Right hindlimb (tissue), 1 donor: Measurements from ENCODE around the gene NFKB2.

Experiments used
- DNase-seq: peaks from one replicate; pipeline ENCODE4 v3.0.0-alpha.2; 2018

NFKB2 gene

DNA sequence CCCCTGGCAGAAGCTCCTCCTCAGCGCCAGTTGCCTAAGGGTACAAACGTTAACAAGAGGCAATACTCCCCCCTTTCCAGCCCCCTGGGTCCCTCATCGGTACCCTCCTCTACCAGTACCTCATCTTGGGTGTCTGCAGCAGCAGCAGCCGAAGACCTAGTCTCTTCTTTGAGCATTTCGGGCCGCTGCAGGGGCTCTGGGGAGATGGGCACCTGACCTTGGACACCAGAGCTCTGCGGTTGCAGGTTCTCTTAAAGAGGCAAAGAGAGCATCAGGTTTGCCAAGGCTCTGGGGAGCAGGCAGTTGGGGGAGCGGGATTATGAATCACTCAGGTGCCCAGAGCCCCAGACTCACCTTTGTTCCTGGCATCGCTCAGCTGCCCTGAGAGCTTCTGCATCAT, 28.6 kb downstream of the NFKB2 start:
- no peak for DNase-seq

GRCh38 chr10:102424916-102425315, 29.4 kb downstream of the NFKB2 start:
- DNase-seq, result no peak

GRCh38 chr10:102425444-102425843, 29.9 kb downstream of the NFKB2 start:
- no peak for DNase-seq

DNA sequence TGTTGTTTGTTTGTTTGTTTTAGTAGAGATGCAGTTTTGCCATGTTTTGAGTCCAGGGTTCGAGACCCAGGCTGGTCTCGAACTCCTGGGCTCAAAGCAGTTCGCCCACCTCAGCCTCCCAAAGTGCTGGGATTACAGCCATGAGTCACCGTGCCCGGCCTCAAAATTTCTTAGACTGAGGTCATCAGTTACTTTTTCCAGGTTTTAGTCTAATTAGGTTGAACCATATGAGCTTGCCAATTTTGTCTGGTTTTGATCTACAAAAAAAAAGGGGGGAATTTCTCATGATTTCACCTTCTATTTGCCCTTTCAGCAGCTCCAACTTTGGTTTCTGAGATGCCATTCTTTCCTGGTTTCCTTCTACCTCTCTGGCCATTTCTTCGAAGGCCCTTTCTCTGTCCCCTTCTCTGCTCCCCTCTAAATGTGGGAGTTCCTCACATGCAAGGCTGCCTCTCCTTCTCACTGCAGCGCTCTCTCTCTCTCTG, 31.3 kb downstream of the NFKB2 start:
- no peak for DNase-seq

DNA sequence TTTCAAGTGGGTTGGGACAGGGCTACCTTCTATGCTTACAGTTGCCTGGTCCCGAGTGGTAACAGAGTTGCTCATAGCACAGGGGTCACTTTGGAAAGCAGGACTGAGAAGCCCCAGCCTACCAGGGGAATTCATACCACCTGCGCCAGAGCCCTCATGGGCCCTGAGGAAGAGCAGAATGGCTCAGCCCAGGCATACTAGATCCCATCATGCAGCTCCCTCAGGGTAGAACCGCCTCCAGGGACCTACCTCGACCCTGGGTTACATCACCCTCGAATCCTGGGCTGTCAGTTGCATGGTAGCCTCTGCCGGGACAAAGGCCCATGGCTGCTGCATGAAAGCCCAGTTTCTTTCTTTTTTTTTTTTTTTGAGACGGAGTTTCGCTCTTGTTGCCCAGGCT, 34.0 kb downstream of the NFKB2 start:
- DNase-seq, result no peak

DNA sequence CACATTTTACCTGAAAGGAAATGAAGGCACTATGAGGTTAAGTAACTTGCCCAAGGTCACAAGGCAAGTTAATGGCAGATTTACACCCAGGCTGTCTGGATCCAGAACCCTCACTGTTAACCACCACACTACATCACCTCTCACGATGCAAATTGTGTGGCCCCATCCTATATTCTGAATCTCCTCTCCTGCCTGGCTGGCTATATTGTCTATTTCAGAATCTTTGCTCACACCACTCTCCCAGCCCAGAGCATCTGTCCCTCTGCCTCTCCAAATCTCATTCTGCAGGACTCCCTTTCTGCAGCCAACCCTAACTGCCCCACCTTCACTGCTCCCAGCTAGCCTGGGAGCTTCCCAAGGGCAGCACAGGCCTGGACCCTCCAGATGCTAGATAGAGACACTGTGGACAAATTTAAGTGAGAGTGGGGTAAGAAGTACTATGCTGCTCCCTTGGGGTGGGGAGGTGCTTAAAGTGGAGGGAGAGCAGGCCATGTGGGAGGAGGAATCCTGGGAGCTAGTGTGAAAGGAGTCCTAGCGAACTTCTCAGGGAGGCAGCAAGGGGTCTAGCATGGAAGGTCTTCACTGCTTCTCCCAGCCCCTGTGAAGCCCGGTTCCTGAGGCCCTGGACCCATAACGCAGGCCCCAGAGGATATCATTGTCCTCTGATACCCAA, 36.1 kb downstream of the NFKB2 start:
- DNase-seq, result no peak

DNA sequence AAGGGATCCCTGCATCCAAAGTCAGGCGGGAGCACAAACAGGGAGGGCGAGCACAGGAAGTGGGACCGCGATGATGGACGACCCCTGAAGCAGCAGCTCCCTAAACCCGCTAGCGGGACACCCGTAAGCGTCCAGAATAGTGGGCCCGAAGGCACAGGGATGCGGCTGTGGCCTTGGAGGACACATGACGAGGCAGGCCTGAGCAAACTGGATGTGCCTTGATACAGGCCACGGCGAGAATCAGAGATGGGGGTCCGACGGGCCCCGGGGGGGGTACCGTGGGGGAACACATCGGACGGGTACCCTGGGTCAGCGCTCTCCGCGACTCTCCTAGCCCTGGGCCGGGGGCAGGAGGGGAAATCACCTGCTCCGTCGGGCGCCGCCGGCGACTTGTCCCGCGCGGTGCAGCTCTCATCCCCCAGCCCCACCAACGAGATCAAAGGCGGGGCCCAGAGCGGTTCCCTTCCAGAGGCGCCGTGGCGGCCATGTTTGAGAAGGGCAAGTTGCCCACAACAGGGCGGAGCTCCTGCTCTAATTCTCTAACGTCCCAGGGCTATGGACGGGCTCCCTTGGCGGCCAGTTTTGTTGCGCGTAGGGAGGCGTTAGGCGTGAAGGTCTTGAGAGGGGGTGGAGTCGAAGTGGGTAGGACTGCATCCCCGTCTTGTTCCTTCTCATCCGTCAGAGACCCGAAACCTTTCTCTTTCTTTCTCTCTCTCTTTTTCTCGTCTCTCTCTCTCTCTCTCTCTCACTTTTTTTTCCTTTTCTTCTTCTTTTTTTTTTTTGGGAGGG, 36.9 kb downstream of the NFKB2 start, which contains the start of gene CUEDC2:
TSS of gene CUEDC2 (minus strand) at position 413 of the 789 bp plus-strand sequence. CDS start 7,386 bp downstream, outside the sequence.
- peak; percentile 98 for DNase-seq

DNA sequence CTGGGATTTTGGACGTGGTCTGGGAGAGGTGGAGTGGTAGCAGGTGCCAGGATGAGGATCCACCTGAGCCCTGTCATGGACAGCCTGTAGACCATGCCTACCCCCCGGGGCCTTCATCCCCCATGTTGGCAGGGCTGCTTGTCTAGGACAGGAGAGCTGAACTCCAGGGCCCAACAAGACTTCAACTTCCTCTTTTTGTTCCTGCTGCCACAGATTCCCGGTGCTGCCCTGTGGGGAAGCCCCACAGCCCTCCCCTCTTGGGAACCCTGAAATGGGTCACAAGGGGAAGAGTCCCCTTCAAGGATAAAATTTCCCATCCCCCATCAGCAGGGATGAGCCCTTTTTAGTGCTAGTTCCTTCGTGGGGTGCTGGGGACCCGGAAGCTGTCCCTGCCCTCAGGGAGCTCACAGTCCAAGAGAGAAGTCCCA, 38.1 kb downstream of the NFKB2 start:
- no peak for DNase-seq

DNA sequence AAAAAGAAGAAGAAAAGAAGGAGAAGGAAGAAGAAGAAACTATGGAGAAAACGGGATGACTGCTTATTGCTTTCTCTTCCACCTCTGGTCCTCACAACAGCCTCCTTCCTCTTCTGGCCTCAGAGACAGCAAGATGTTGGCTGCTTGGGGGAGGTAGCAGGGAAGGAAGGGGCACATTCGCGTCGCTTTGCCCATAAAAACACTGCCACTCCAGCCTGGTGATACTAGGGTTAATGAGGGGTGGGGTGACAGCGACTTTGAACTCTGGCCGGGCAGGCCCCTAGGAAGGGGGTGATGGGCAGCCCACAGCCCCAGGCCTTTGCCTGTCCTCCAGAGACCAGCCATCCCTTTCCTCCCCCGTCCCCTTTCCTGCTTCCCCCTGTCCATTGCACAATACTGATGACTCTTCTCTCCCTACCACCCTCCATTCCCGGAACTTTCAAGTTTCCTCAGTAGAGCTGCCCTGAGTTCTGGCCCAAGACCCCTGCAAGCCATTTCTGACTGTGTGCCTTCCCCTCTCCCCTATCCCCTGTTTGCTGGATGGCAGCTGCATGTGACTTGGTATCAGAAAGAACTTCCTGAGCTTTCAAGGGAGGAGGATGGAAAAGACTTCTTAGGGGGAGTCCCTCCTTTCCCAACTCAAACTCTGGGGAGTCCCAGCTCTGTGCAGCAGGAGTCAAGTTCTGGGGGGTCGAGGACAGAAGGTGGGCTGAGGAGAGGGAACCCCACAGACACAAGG, 39.1 kb downstream of the NFKB2 start:
- DNase-seq, result no peak

- DNase-seq, result no peak
Measured at GRCh38 chr10:102435133-102435497, 39.6 kb downstream of the NFKB2 start.

- DNase-seq, result no peak
Measured at GRCh38 chr10:102435529-102436233, 40.2 kb downstream of the NFKB2 start.

GRCh38 chr10:102436312-102436711, 40.8 kb downstream of the NFKB2 start:
- no peak for DNase-seq

GRCh38 chr10:102437515-102437914, 42.0 kb downstream of the NFKB2 start:
- no peak for DNase-seq

DNA sequence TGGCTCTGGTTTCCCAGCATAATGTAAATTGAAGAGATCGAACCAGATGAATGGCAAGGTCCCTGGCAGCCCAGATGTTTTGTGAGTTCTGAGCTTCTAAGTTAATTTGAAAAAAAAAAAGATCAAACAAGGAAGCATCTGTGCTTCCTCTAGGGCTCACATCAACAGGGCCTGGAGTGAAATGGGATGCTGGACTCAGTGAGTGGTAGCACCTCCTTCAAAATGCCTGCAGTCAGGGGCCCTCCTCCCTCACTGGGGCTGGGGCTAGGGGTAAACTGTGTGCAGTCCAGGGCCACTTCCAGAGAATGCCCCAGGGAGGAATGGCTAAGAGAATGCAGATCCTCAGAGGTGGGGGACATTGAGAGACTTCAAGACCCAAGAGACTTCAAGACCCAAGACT, 42.9 kb downstream of the NFKB2 start:
- no peak for DNase-seq

- DNase-seq, result no peak
Measured at GRCh38 chr10:102444851-102445250, 49.3 kb downstream of the NFKB2 start.

- peak; percentile 51 for DNase-seq
Measured at GRCh38 chr10:102449321-102450123, 54.0 kb downstream of the NFKB2 start.

GRCh38 chr10:102450124-102450373, 54.5 kb downstream of the NFKB2 start:
- no peak for DNase-seq

- peak; percentile 89 for DNase-seq
Measured at GRCh38 chr10:102450374-102451104, 55.0 kb downstream of the NFKB2 start.

GRCh38 chr10:102451105-102451969, 55.8 kb downstream of the NFKB2 start, which contains the start of gene C10orf95:
Gene C10orf95 (minus strand): TSS chr10:102451543. CDS start chr10:102451093, 450 bp downstream.
- no peak for DNase-seq
